ENCODE measurements around the gene COL6A1.

DNA sequence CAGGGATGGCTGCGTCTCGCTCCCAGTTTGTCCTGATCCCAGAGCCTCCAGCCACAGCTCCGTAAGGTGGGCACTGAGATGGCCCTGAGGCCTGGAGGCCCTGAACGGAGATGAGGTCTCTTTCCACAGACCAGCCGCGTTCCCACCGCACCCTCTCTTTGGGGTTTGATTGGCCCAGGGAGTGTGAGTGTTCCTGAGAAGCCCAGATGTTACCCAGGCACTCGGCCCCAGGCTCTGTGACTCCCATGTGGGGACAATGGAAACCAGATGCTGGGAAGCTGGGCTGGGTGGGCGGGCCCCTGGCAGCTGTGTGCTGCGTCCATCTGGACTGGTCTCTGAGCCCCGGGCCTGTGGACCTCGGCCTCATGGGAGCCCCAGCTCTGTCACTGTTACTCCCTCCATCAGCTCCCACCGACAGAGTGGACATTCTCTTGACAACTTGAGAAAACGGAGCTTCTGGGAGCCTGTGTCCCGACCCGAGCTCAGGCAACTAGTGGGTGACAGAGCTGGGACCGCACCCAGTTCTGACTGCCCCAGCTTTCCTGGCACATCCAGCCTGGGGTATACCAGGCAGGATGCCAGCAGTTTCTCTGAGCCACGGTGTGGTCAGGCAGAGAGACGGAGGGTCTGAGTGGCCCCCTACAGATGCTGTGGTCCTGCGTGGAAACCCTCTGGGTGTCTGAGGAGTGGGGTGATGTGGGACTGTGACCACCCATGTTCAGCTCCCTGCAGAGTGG, 9.8 kb upstream of the COL6A1 start:
- TF ChIP-seq, protein P1, sequence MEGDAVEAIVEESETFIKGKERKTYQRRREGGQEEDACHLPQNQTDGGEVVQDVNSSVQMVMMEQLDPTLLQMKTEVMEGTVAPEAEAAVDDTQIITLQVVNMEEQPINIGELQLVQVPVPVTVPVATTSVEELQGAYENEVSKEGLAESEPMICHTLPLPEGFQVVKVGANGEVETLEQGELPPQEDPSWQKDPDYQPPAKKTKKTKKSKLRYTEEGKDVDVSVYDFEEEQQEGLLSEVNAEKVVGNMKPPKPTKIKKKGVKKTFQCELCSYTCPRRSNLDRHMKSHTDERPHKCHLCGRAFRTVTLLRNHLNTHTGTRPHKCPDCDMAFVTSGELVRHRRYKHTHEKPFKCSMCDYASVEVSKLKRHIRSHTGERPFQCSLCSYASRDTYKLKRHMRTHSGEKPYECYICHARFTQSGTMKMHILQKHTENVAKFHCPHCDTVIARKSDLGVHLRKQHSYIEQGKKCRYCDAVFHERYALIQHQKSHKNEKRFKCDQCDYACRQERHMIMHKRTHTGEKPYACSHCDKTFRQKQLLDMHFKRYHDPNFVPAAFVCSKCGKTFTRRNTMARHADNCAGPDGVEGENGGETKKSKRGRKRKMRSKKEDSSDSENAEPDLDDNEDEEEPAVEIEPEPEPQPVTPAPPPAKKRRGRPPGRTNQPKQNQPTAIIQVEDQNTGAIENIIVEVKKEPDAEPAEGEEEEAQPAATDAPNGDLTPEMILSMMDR (IDR thresholded peaks at IDR 0.05; ENCODE audit: low read depth, low read length, poor library complexity, severe bottlenecking) = no peak
- no peak for TF ChIP-seq EZH2phosphoT487 (IDR thresholded peaks at IDR 0.05; ENCODE audit: borderline replicate concordance, low read length)

Data from DOHH2 (cell line).